ENCODE data around the gene PPP2R5C. TPM values are rescaled to one million over a fixed set of nuclear protein-coding genes. Genes with fewer than 3 reads are reported as not detected.
A peak's percentile ranks its signal among the peaks of the same experiment; 100 is the strongest.

PPP2R5C gene
- total RNA-seq, 2 experiments from 2014 or later, result 252 to 268 TPM

DNA sequence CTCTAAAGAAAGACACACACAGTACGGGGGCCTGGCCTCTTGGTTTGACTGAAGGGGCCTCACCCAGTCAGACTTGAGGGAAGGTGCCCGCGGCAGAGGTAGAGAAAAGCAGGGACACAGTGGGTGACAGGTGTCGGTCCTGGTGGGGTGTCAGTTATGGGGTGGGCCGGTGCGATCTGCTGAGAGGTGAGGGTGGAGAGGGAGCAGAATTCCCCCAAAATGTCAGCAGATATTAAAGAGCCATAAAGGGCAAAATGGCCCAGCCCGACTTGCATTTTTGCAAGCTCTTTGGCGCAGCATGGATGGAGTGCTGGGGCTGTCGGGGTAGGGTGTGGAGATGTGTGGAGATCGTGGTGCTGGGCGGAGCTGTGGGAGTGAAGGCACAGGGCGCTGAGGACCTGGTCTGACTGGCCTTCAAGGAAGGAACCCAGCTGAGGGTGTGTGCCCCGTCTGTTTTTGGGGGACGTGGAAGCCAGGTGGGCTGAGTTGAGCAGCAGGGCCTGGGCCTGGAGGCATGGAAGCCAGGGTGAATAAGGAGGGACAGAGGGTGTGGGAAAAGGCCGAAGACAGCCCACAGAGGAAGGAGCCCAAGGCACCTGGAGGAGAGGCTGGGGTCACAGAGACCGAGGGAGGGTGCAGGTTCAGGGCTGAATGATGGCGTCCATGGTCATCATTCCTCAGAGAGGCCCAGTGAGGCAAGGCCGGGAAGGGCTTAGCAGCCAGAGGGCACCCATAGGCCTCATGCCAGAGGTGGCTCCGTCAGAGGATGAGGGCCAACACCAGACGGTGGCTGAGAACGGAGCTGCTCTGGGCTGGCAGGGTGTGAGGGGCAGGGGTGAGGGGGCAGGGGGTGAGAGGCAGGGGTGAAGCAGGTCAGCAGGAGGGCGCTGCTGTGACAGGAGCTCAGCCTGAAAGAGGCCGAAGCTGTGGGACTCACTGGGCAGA, 154.6 kb downstream of the PPP2R5C start:
- intact Hi-C loops (cut with micrococcal nuclease), result no loop called here
- CTCF ChIA-PET, result no interaction called here
- DNase-seq, result no peak
- Mint-ChIP-seq H3K4me1 (ENCODE audit: low read depth) (no peaks in the 10 kb centered on the region), H3K4me3 (no peak overlapping the region), H3K36me3 (peaks cover 25% of the 10 kb centered on the region), H3K27ac (peak overlapping the region; percentile 34), H3K9me3 (no peaks in the 10 kb centered on the region), H3K27me3 (no peaks in the 10 kb centered on the region)
- POLR2A ChIA-PET, result no interaction called here

DNA sequence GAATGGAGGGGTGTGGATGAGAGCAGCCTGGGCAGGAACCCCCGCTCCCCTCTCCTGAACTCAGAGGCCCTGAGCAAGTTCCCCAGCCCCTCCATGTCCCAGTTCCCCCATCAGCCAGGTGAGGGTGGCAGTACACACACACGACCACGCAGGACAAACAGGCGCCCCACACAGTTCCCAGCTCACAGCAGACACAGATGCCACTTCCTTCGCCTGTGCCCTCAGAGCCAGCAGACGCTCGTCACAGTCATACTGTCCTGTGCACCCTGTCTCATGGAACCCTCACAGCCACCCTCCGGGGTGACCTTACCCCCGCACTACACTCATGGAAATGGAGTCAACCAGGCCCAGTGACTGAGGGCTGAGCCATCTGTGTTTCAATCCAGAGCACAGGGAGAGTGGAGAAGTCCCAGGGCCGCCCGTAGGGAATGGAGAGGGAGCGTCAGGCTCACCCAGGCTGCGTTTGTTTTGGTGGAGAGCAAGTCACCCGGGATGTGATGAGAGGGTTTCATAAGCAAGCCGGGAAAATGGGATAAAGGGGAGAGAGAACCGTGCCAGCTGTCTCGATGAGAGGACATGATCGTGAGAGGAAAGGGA, 155.4 kb downstream of the PPP2R5C start:
- Mint-ChIP-seq H3K27me3 (no peaks in the 10 kb centered on the region), H3K9me3 (no peaks in the 10 kb centered on the region), H3K36me3 (peaks cover 24% of the 10 kb centered on the region), H3K4me3 (no peak overlapping the region), H3K27ac (peak overlapping the region; percentile 42), H3K4me1 (ENCODE audit: low read depth) (no peaks in the 10 kb centered on the region)
- CTCF ChIA-PET, result no interaction called here
- DNase-seq, result no peak
- POLR2A ChIA-PET, result no interaction called here
- intact Hi-C loops (cut with micrococcal nuclease), result no loop called here

DNA sequence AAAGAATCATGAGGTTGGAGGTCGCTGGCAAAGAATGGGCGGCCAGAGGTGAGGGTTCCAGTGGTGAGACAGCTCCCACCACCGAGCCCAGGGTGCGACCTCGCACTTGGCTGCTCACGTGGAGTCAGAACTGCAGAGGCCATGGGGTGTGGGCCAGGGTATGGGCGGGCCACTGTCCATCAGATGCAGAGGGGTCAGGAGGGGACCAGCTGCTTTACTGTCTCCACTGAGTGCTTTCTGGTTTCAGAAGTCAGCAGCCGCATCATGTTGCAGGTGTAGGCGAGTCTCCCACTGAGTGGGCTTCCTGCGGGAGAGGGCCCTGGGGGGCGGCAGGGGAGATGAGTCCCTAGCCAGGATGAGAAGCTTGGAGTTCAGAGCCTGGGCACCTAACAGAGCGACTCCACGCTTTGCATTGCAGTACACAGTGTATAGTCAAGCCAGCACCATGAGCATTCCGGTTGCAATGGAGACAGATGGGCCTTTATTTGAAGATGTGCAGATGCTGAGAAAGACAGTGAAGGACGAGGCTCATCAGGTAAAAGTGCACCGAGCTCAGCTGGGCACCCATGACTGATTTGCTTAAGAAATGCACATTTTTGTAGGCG, 156.0 kb downstream of the PPP2R5C start:
- CTCF ChIA-PET, result no interaction called here
- DNase-seq, result no peak
- POLR2A ChIA-PET, result no interaction called here
- H3K36me3 Mint-ChIP-seq, result peaks cover 21% of the 10 kb centered on the region
- H3K9me3 Mint-ChIP-seq, result no peaks in the 10 kb centered on the region
- intact Hi-C loops (cut with micrococcal nuclease), result no loop called here
- H3K4me1 Mint-ChIP-seq (ENCODE audit: low read depth), result no peaks in the 10 kb centered on the region
- no peaks in the 10 kb centered on the region for H3K27me3 Mint-ChIP-seq
- H3K27ac Mint-ChIP-seq, result no peak overlapping the region
- no peak overlapping the region for H3K4me3 Mint-ChIP-seq

DNA sequence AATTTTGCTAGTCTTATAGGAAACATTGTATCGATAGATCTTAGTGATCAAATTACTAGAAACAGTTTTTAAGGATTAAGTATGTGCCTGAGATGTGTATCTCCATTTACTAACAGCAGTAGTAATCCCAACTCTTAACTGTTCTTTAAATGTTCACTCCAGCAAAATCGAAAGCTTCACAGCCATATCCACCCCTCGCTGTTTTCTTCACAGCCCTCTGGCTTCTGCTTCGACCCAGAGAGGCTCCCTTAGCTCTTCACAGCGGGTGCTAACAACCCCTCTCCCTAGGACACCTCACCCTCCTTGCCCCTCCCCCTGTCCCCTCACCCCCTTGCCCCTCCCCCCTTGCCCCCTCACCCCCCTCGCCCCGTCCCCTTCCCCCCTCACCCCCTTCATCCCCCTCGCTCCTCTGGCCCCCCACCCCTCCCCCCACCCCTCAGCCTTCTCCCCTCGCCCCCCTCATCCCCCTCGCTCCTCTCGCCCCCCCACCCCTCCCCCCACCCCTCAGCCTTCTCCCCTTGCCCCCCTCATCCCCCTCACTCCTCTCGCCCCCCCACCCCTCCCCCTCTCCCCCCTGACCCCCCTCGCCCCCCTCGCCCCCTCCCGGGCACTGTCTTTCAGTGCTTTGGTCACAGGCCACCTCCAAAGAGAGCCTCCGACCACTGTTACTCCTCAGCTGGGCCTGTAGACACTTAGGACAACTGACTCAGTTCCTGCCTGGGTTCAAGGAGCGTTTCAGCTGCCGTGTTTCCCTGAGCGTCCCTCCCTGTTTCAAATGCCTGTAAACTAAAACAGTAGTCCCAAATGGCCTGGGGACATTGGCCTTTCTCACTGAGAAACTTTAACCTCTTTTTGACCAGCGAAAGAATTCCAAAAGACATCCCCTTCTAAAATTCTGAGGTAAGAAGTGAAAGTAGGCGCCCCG, 156.8 kb downstream of the PPP2R5C start:
- H3K9me3 Mint-ChIP-seq, result no peaks in the 10 kb centered on the region
- no peaks in the 10 kb centered on the region for H3K4me1 Mint-ChIP-seq (ENCODE audit: low read depth)
- H3K36me3 Mint-ChIP-seq, result peaks cover 23% of the 10 kb centered on the region
- POLR2A ChIA-PET, result no interaction called here
- no peak overlapping the region for H3K27ac Mint-ChIP-seq
- H3K4me3 Mint-ChIP-seq, result no peak overlapping the region
- CTCF ChIA-PET, result no interaction called here
- intact Hi-C loops (cut with micrococcal nuclease), result no loop called here
- DNase-seq, result no peak
- H3K27me3 Mint-ChIP-seq, result no peaks in the 10 kb centered on the region

DNA sequence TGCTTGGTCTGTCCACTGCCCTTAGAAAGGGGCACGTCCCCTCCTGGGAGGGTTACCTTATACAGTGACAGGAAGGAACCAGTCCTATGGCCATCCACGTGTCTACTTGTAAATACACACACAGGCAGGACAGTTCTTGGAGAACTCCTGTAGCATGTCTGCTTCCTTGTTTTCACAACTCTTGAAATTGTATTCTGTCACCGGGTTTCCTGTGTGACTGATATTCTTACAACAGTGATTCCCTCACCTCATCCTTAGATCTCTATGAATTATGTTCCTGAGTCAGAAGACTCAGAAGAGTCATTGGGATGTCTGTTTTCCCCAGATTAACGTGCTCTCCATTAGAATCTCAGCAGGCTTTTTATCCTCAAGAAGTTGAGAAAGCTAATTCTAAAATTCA, 158.8 kb downstream of the PPP2R5C start:
- no peak overlapping the region for H3K4me3 Mint-ChIP-seq
- POLR2A ChIA-PET, result interaction anchor here (0.6 kb wide), 1 partner anchor 336 kb away, joined by 4 read pairs; no protein-coding TSS in a partner anchor
- intact Hi-C loops (cut with micrococcal nuclease), result no loop called here
- H3K9me3 Mint-ChIP-seq, result no peaks in the 10 kb centered on the region
- peaks cover 24% of the 10 kb centered on the region for H3K36me3 Mint-ChIP-seq
- H3K4me1 Mint-ChIP-seq (ENCODE audit: low read depth), result no peaks in the 10 kb centered on the region
- H3K27ac Mint-ChIP-seq, result peak overlapping the region; percentile 4
- DNase-seq, result no peak
- CTCF ChIA-PET, result interaction anchor here (3.0 kb wide), 1 partner anchor 149 kb away, joined by 10 read pairs; no protein-coding TSS in a partner anchor
- H3K27me3 Mint-ChIP-seq, result no peaks in the 10 kb centered on the region

DNA sequence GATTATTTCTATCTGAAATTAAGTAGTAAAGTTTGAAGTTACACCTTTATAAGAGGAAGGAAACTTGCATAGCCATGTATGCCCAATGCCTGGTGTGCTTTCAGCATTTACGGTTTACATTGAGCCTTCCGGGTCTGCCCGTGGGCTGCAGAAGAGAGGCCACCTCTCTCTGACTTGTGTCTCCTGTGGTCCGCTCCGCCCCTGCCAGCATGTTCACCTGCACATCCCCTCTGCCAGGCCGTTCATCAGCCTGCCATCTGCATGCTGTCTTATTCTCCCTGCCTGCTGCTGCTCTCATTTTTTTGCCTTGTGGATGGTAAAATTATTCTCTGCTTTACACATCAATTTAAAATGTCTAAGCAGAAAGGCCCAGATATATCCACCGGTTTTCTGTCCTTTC, 161.4 kb downstream of the PPP2R5C start:
- H3K4me3 Mint-ChIP-seq, result no peak overlapping the region
- ChIA-PET POLR2A (interaction anchor here (0.6 kb wide), 1 partner anchor 110 kb away, joined by 3 read pairs; no protein-coding TSS in a partner anchor), CTCF (interaction anchor here (3.0 kb wide), 1 partner anchor 152 kb away, joined by 10 read pairs; no protein-coding TSS in a partner anchor)
- no peak for DNase-seq
- H3K36me3 Mint-ChIP-seq, result peaks cover 19% of the 10 kb centered on the region
- no peaks in the 10 kb centered on the region for H3K9me3 Mint-ChIP-seq
- peak overlapping the region; percentile 4 for H3K27ac Mint-ChIP-seq
- no peaks in the 10 kb centered on the region for H3K4me1 Mint-ChIP-seq (ENCODE audit: low read depth)
- intact Hi-C loops (cut with micrococcal nuclease), result no loop called here
- no peaks in the 10 kb centered on the region for H3K27me3 Mint-ChIP-seq

DNA sequence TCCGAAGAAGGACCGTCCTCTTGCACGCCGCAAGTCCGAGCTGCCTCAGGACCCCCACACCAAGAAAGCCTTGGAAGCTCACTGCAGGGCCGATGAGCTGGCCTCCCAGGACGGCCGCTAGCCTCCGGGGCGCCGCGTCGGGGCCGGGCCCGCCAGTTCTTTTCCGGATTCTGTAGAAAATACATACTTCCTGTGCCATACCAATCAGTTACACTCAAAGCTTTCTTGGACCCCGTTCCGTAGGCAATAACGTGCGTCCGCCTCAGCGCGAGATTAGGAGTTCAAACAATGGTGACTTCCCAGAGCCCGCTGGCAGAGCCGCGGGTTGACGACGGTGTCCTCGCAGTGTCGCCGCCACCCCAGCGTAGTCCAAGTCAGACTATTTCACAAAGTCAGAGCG, 163.6 kb downstream of the PPP2R5C start:
- ChIA-PET CTCF (no interaction called here), POLR2A (no interaction called here)
- no peak for DNase-seq
- intact Hi-C loops (cut with micrococcal nuclease), result no loop called here
- Mint-ChIP-seq H3K4me3 (no peak overlapping the region), H3K36me3 (peaks cover 15% of the 10 kb centered on the region), H3K4me1 (ENCODE audit: low read depth) (no peaks in the 10 kb centered on the region), H3K9me3 (no peaks in the 10 kb centered on the region), H3K27ac (no peak overlapping the region), H3K27me3 (no peaks in the 10 kb centered on the region)

DNA sequence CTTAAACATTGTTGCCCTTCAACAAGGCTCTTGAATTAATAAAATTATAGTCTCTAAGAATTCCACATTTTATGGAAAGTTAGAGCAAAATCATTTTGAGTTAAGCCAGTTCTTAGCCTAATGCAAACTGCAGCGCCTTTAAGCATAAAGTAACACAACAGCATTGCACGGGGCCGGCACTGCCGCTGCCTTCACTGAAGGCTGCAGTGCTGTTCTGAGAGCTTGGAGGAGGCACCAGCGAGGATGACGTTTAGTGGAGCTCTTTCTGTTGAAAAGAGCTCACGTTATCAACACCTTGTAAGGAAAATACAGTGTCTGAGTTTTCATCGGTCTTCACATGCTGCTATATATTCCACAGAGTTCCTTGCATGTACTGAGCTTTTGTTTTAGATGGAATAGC, 164.6 kb downstream of the PPP2R5C start:
- no peaks in the 10 kb centered on the region for H3K4me1 Mint-ChIP-seq (ENCODE audit: low read depth)
- ChIA-PET CTCF (no interaction called here), POLR2A (no interaction called here)
- peaks cover 9% of the 10 kb centered on the region for H3K36me3 Mint-ChIP-seq
- no peak overlapping the region for H3K27ac Mint-ChIP-seq
- intact Hi-C loops (cut with micrococcal nuclease), result no loop called here
- H3K27me3 Mint-ChIP-seq, result no peaks in the 10 kb centered on the region
- no peak overlapping the region for H3K4me3 Mint-ChIP-seq
- no peak for DNase-seq
- H3K9me3 Mint-ChIP-seq, result no peaks in the 10 kb centered on the region

DNA sequence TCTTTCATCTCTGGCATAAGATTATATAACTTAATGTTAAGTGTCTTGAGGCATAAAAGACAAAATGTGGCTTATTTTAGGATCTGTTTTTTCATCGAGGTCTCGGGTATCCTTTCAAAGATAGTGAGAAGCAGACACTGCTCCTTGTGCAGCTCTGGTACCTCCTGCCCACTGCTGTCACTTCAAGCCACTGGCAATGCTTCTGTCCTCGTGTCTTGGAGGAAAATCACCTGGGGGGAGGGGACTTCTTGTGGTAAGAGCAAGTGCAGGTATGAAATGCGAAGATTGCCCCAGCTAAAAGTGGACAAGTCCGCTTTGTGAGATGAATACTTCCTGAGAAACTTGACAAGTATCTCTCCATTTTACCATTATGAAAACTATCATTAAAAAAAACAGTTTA, 165.1 kb downstream of the PPP2R5C start:
- no peak for DNase-seq
- Mint-ChIP-seq H3K36me3 (peaks cover 9% of the 10 kb centered on the region), H3K27me3 (no peaks in the 10 kb centered on the region), H3K4me3 (no peak overlapping the region), H3K4me1 (ENCODE audit: low read depth) (no peaks in the 10 kb centered on the region), H3K9me3 (no peaks in the 10 kb centered on the region), H3K27ac (no peak overlapping the region)
- ChIA-PET POLR2A (no interaction called here), CTCF (no interaction called here)
- intact Hi-C loops (cut with micrococcal nuclease), result no loop called here

DNA sequence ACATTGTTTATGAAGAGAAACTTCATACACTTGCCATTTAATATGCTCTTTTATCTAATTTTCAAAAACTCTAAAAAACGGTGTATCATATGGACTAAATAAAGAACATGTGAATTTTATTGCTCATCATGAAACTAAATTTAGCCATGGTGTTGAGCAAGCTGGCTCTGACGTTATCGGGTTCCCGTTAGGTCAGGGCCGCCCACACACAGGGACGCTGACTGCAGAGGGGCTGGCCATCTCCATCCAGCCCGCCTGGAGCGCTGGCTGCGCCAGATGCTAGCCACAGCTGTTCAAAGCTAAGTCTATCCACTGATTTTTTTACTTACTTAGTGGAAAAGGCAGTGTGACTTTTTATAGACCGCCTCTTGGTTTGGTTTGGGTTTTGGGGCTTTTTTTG, 166.3 kb downstream of the PPP2R5C start:
- no peaks in the 10 kb centered on the region for H3K9me3 Mint-ChIP-seq
- intact Hi-C loops (cut with micrococcal nuclease), result no loop called here
- no peak overlapping the region for H3K27ac Mint-ChIP-seq
- CTCF ChIA-PET, result interaction anchor here (1.9 kb wide), 1 partner anchor 157 kb away, joined by 6 read pairs; no protein-coding TSS in a partner anchor
- no peaks in the 10 kb centered on the region for H3K4me1 Mint-ChIP-seq (ENCODE audit: low read depth)
- H3K27me3 Mint-ChIP-seq, result no peaks in the 10 kb centered on the region
- no peak overlapping the region for H3K4me3 Mint-ChIP-seq
- peak; percentile 61 for DNase-seq
- POLR2A ChIA-PET, result no interaction called here
- H3K36me3 Mint-ChIP-seq, result peaks cover 9% of the 10 kb centered on the region

DNA sequence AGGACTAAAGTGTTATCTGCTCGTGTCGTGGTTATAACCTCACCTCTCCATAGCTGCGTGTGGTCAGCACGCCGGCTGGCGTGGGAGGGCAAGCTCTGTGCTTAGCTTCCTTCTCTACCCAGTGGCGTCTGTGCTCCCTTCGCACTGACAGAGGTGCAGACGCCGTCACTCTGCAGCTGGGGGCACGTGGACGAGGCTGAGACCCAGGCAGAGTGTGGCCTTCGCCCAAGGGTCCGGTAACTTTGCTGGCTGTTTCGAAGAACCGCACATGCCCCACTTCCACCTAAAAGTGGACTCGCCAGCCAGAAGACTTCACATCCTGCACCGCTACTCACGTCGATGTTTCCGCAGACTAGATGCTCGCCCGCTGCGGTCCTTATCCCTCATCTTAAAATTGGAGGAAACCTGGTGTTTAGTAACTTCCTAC, 166.9 kb downstream of the PPP2R5C start:
- ChIA-PET POLR2A (no interaction called here), CTCF (interaction anchor here (1.9 kb wide), 1 partner anchor 158 kb away, joined by 6 read pairs; no protein-coding TSS in a partner anchor)
- intact Hi-C loops (cut with micrococcal nuclease), result no loop called here
- Mint-ChIP-seq H3K9me3 (no peaks in the 10 kb centered on the region), H3K4me3 (no peak overlapping the region), H3K4me1 (ENCODE audit: low read depth) (no peaks in the 10 kb centered on the region), H3K36me3 (peaks cover 7% of the 10 kb centered on the region), H3K27me3 (no peaks in the 10 kb centered on the region), H3K27ac (no peak overlapping the region)
- DNase-seq, result no peak

DNA sequence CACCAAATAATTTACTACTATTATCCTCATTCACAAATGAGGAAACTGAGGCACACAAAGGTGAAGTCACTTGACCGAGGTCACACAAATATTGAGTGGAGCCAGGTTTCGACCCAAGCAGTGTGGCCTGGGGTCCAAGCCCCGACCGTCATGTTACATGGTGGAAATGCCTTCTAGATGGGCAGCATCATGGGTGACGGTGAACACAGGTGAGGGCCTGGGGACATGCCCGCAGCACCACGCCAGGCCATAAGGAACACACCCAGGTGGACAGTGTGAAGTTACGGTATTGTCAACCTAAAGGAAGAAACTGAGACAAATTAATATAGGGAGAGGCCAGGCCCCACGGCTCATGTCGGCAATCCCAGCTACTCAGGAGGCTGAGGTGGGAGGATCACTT, 167.6 kb downstream of the PPP2R5C start:
- no peaks in the 10 kb centered on the region for H3K9me3 Mint-ChIP-seq
- peak overlapping the region; percentile 7 for H3K27ac Mint-ChIP-seq
- no peak overlapping the region for H3K4me3 Mint-ChIP-seq
- H3K4me1 Mint-ChIP-seq (ENCODE audit: low read depth), result no peaks in the 10 kb centered on the region
- no peaks in the 10 kb centered on the region for H3K27me3 Mint-ChIP-seq
- POLR2A ChIA-PET, result no interaction called here
- H3K36me3 Mint-ChIP-seq, result peaks cover 7% of the 10 kb centered on the region
- CTCF ChIA-PET, result no interaction called here
- intact Hi-C loops (cut with micrococcal nuclease), result no loop called here
- DNase-seq, result no peak
